H1 (cell line): ENCODE measurements around the gene UGT1A3. TPM values are rescaled to one million over a fixed set of nuclear protein-coding genes. Genes with fewer than 3 reads are reported as not detected.

Experiments
- CTCF ChIA-PET: fragments of 300-600 bp; sonication (Branson Sonifier 250); formaldehyde crosslinking; loops from one replicate; lab custom pipeline; 2021; ENCODE audit not compliant: partially characterized antibody; lab: Charles Lee
- POLR2A ChIA-PET: fragments of 300-600 bp; sonication (Branson Sonifier 250); formaldehyde crosslinking; loops from one replicate; lab custom pipeline; 2021; ENCODE audit warnings: inconsistent platforms; ENCODE audit not compliant: partially characterized antibody; lab: Charles Lee
- DNase-seq, 2 experiments: peaks; one replicate each; pipeline versions ENCODE4 v3.0.0 to v3.0.0-alpha.2; 2010 to 2022; ENCODE audit warnings: low spot score in 2 of 2, low read depth in 1 of 2, mixed read lengths in 1 of 2
- FAIRE-seq: peaks from 2 replicates; lab custom pipeline; 2011; peaks lifted over from hg19 to GRCh38; lab: Jason Lieb, UNC
- H2AFZ ChIP-seq: 2 replicates; pipeline ENCODE4 v1.8.1; 2012; ENCODE audit warnings: low read length, inconsistent platforms
- H2AK5ac ChIP-seq: 2 replicates; pipeline ENCODE4 v1.6.1; 2013; ENCODE audit warnings: low read depth, low read length
- H2BK120ac ChIP-seq: replicated peaks from 2 replicates; pipeline ENCODE3; 2013; ENCODE audit warnings: low read depth, low read length, inconsistent platforms
- H2BK12ac ChIP-seq: 2 replicates; pipeline ENCODE4 v1.6.1; 2013; ENCODE audit warnings: low read depth, low read length
- H2BK15ac ChIP-seq: 2 replicates; pipeline ENCODE4 v1.6.1; 2013; ENCODE audit warnings: low read length
- H2BK20ac ChIP-seq: 2 replicates; pipeline ENCODE4 v1.6.1; 2013; ENCODE audit warnings: low read length
- H2BK5ac ChIP-seq: 2 replicates; pipeline ENCODE4 v1.6.1; 2013; ENCODE audit warnings: low read depth, low read length
- H3K14ac ChIP-seq: 2 replicates; pipeline ENCODE4 v1.6.1; 2013; ENCODE audit warnings: inconsistent platforms; ENCODE audit not compliant: insufficient read length
- H3K18ac ChIP-seq: 2 replicates; pipeline ENCODE4 v1.6.1; 2013; ENCODE audit warnings: low read length; ENCODE audit errors: extremely low read depth
- H3K23ac ChIP-seq: 2 replicates; pipeline ENCODE4 v1.6.1; 2013; ENCODE audit warnings: inconsistent platforms; ENCODE audit not compliant: insufficient read length
- H3K23me2 ChIP-seq: 2 replicates; pipeline ENCODE4 v1.6.1; 2013; ENCODE audit warnings: low read depth, low read length
- H3K27ac ChIP-seq: 2 replicates; pipeline ENCODE4 v1.6.1; 2011; ENCODE audit warnings: low read depth, low read length, inconsistent platforms
- H3K27me3 ChIP-seq, 4 experiments: replicated peaks in 1 of 4; 1 replicate in 1 of 4; 2 replicates in 3 of 4; pipeline versions ENCODE4 v1.6.1 to v1.8.1; 2011 to 2013; ENCODE audit warnings: low read length in 3 of 4, mild to moderate bottlenecking in 3 of 4, inconsistent platforms in 2 of 4, mixed read lengths in 2 of 4, moderate library complexity in 1 of 4; ENCODE audit not compliant: control insufficient read depth in 3 of 4, insufficient read depth in 3 of 4; ENCODE audit errors: extremely low read depth in 1 of 4
- H3K36me3 ChIP-seq, 4 experiments: 2 replicates each; pipeline versions ENCODE4 v1.6.1 to v1.8.1; 2011 to 2013; ENCODE audit warnings: mild to moderate bottlenecking in 4 of 4, low read length in 3 of 4, moderate library complexity in 2 of 4, control low read depth in 1 of 4, inconsistent platforms in 1 of 4; ENCODE audit not compliant: insufficient read depth in 4 of 4, control insufficient read depth in 2 of 4
- H3K4ac ChIP-seq: replicated peaks from 2 replicates; pipeline ENCODE3; 2013; ENCODE audit warnings: low read length, low read depth, mixed read lengths, inconsistent platforms; ENCODE audit not compliant: insufficient read length
- H3K4me1 ChIP-seq, 4 experiments: replicated peaks in 1 of 4; 1 replicate in 1 of 4; 2 replicates in 3 of 4; pipeline versions ENCODE4 v1.6.1 to v1.8.1; 2011 to 2013; ENCODE audit warnings: low read length in 3 of 4, inconsistent platforms in 2 of 4, mixed read lengths in 1 of 4; ENCODE audit not compliant: insufficient read depth in 4 of 4, control insufficient read depth in 3 of 4
- H3K4me2 ChIP-seq, 2 experiments: 2 replicates each; pipeline versions ENCODE4 v1.6.1 to v1.8.1; 2011 to 2013; ENCODE audit warnings: low read depth in 2 of 2, low read length in 2 of 2, control low read depth in 1 of 2, inconsistent platforms in 1 of 2, mild to moderate bottlenecking in 1 of 2; ENCODE audit not compliant: insufficient read depth in 1 of 2
- H3K4me3 ChIP-seq, 4 experiments: fragments of 200-600, 300-600 bp in 1 of 4; sonication (generic), shearing (Covaris generic), sonication (Bioruptor Twin) in 1 of 4; 2 replicates each; pipeline versions ENCODE4 v1.5.1 to v1.8.1; 2011 to 2016; ENCODE audit warnings: low read length in 4 of 4, low read depth in 3 of 4, control low read depth in 2 of 4, inconsistent platforms in 2 of 4, mild to moderate bottlenecking in 2 of 4, mixed read lengths in 1 of 4, moderate library complexity in 1 of 4; ENCODE audit not compliant: insufficient read depth in 2 of 4; ENCODE audit errors: extremely low read depth in 1 of 4
- H3K56ac ChIP-seq: replicated peaks from 2 replicates; pipeline ENCODE3; 2013; ENCODE audit warnings: low read depth, mild to moderate bottlenecking, mixed read lengths, low read length, inconsistent platforms; ENCODE audit not compliant: insufficient read length
- H3K79me1 ChIP-seq: 2 replicates; pipeline ENCODE4 v1.6.1; 2013; ENCODE audit warnings: low read depth, low read length, control low read depth
- H3K79me2 ChIP-seq, 2 experiments: 2 replicates each; pipeline versions ENCODE4 v1.6.1 to v1.8.1; 2012 to 2013; ENCODE audit warnings: low read length in 2 of 2, mild to moderate bottlenecking in 2 of 2, inconsistent platforms in 1 of 2; ENCODE audit not compliant: insufficient read depth in 2 of 2, control insufficient read depth in 1 of 2
- H3K9ac ChIP-seq, 4 experiments: replicated peaks in 1 of 4; 1 replicate in 1 of 4; 2 replicates in 3 of 4; pipeline versions ENCODE4 v1.6.1 to v1.8.1; 2011 to 2013; ENCODE audit warnings: low read depth in 3 of 4, low read length in 3 of 4, control low read depth in 2 of 4, mild to moderate bottlenecking in 2 of 4, moderate library complexity in 2 of 4, inconsistent platforms in 1 of 4; ENCODE audit errors: extremely low read depth in 1 of 4
- H3K9me3 ChIP-seq, 2 experiments: 2 replicates each; pipeline versions ENCODE4 v1.6.1 to v1.8.1; 2012 to 2013; ENCODE audit warnings: mild to moderate bottlenecking in 2 of 2, moderate library complexity in 2 of 2, control low read depth in 1 of 2, inconsistent platforms in 1 of 2, low read depth in 1 of 2, low read length in 1 of 2, mixed read lengths in 1 of 2; ENCODE audit not compliant: insufficient read depth in 2 of 2
- H4K20me1 ChIP-seq, 2 experiments: replicated peaks in 1 of 2; 2 replicates each; pipeline versions ENCODE3 to v1.8.1; 2011 to 2013; ENCODE audit warnings: inconsistent platforms in 2 of 2, low read length in 2 of 2, mild to moderate bottlenecking in 1 of 2; ENCODE audit not compliant: insufficient read depth in 2 of 2, control insufficient read depth in 1 of 2
- H4K5ac ChIP-seq: 2 replicates; pipeline ENCODE4 v1.6.1; 2013; ENCODE audit warnings: low read length, low read depth, mixed read lengths, inconsistent platforms; ENCODE audit not compliant: insufficient read length
- H4K8ac ChIP-seq: 2 replicates; pipeline ENCODE4 v1.8.0; 2013; ENCODE audit warnings: mild to moderate bottlenecking, moderate library complexity, low read length, inconsistent platforms; ENCODE audit not compliant: insufficient read depth; ENCODE audit errors: extremely low read depth
- H4K91ac ChIP-seq: replicated peaks from 2 replicates; pipeline ENCODE3; 2013; ENCODE audit warnings: low read length, mixed read lengths, inconsistent platforms; ENCODE audit not compliant: insufficient read length
- ATF2 ChIP-seq: IDR thresholded peaks from 2 replicates; pipeline ENCODE4 v1.6.1; 2012; ENCODE audit warnings: low read length, inconsistent platforms
- BRCA1 ChIP-seq: IDR thresholded peaks from 2 replicates; pipeline ENCODE4 v1.6.1; 2012; ENCODE audit warnings: low read depth, low read length, improper control_type of control experiment
- CREB1 ChIP-seq: IDR thresholded peaks from 2 replicates; pipeline ENCODE4 v1.6.1; 2012; ENCODE audit warnings: inconsistent platforms
- CTBP2 ChIP-seq: IDR thresholded peaks from 2 replicates; pipeline ENCODE4 v1.7.0; 2011; ENCODE audit warnings: borderline replicate concordance, mild to moderate bottlenecking, moderate library complexity, mixed read lengths, low read length; ENCODE audit not compliant: insufficient read depth, insufficient read length
- EGR1 ChIP-seq: IDR thresholded peaks from 2 replicates; pipeline ENCODE4 v1.6.1; 2011; ENCODE audit warnings: low read depth, low read length, borderline replicate concordance
- KDM1A ChIP-seq: fragments of 200-600, 300-600 bp; sonication (generic); IDR thresholded peaks from 2 replicates; pipeline ENCODE4 v1.7.1; 2016; ENCODE audit warnings: mild to moderate bottlenecking, low read length, borderline replicate concordance
- KDM4A ChIP-seq: IDR thresholded peaks from one replicate; pipeline ENCODE4 v1.7.1; 2012; ENCODE audit warnings: low read depth, mild to moderate bottlenecking, moderate library complexity, low read length, inconsistent platforms; ENCODE audit not compliant: severe bottlenecking
- MAX ChIP-seq: IDR thresholded peaks from 2 replicates; pipeline ENCODE4 v1.6.1; 2012; ENCODE audit warnings: inconsistent platforms
- SP1 ChIP-seq: IDR thresholded peaks from 2 replicates; pipeline ENCODE4 v1.6.1; 2011; ENCODE audit warnings: low read depth, low read length
- SP2 ChIP-seq: IDR thresholded peaks from 2 replicates; pipeline ENCODE4 v1.6.1; 2012; ENCODE audit warnings: mild to moderate bottlenecking, low read length, inconsistent platforms
- SP4 ChIP-seq: IDR thresholded peaks from 2 replicates; pipeline ENCODE4 v1.6.1; 2012; ENCODE audit warnings: low read length, inconsistent platforms
- SUZ12 ChIP-seq: fragments of 200-600 bp; sonication (generic); IDR thresholded peaks from 2 replicates; pipeline ENCODE4 v1.6.1; 2012; ENCODE audit warnings: mild to moderate bottlenecking, inconsistent platforms, low read length, moderate library complexity, mixed read lengths
- TCF12 ChIP-seq: IDR thresholded peaks from 2 replicates; pipeline ENCODE4 v1.6.1; 2011; ENCODE audit warnings: low read depth, mild to moderate bottlenecking, low read length
- ZNF274 ChIP-seq: IDR thresholded peaks from 2 replicates; pipeline ENCODE4 v1.7.0; 2012; ENCODE audit warnings: low read length, borderline replicate concordance; ENCODE audit errors: extremely low read depth
- WGBS, 2 experiments: shearing (Covaris generic) in 1 of 2; methylation state at CpG; one replicate each; pipeline versions ENCODE4 v1.1.6 to v1.1.7; 2013 to 2015; ENCODE audit warnings: low lambda C conversion rate in 2 of 2, mixed read lengths in 2 of 2, inconsistent platforms in 1 of 2, low coverage in 1 of 2, missing lambda C conversion rate in 1 of 2; ENCODE audit not compliant: insufficient replicate concordance in 2 of 2, insufficient coverage in 1 of 2, insufficient read length in 1 of 2; ENCODE audit errors: extremely low coverage in 1 of 2, missing lambda C conversion rate in 1 of 2; 5-methylcytosine and 5-hydroxymethylcytosine counted together
- polyA plus RNA-seq, 7 experiments: library from polyadenylated mRNA; depleted of rRNA in 3 of 7; stranded (reverse) in 5 of 7; unstranded in 2 of 7; fragments of >200 nt in 5 of 7; fragments of 200-250 nt in 2 of 7; gene quantifications; 1 replicate in 5 of 7; 2 replicates in 1 of 7; 4 replicates in 1 of 7; pipeline versions ENCODE4 v1.2.1 to v1.2.3, GENCODE V29; 2011 to 2013; ENCODE audit warnings: missing spikeins in 2 of 7, mixed read lengths in 2 of 7
- total RNA-seq: library from RNA; stranded (reverse); fragmentation: NEBNext Ultra II Directional; extraction: Animal tissue kit (Norgen Biotek cat#: 25700); gene quantifications from 2 replicates; pipeline ENCODE4 v1.2.1, GENCODE V29; 2021

The UGT1A3 gene
- total and polyA plus RNA-seq, 2 of the 8 experiments (the other 6 are each of a cell fraction or from before 2014, with no cell fraction given) = not detected

GRCh38 chr2:233775414-233775813 is 46.6 kb downstream of the UGT1A3 start:
- Histone ChIP-seq H2BK5ac (no peak overlapping the region), H3K79me2 (no peaks in the 10 kb centered on the region), H4K20me1 (no peaks in the 10 kb centered on the region), H3K18ac (no peak overlapping the region), H3K14ac (no peak overlapping the region), H3K27me3 (no peaks in the 10 kb centered on the region), H3K36me3 (no peaks in the 10 kb centered on the region), H3K4ac (no peak overlapping the region), H2BK15ac (no peak overlapping the region), H4K91ac (no peak overlapping the region), H3K27ac (no peak overlapping the region), H2BK120ac (no peak overlapping the region), H2BK20ac (no peak overlapping the region), H3K9me3 (peaks cover 12 to 13% of the 10 kb centered on the region in 2 experiments; a peak in 3 of 4 replicates), H3K4me3 (no peak overlapping the region), H3K79me1 (no peaks in the 10 kb centered on the region), H3K23me2 (peaks cover 2% of the 10 kb centered on the region; the same call in 1 of the 2 replicates), H2BK12ac (no peak overlapping the region), H3K9ac (no peak overlapping the region), H3K56ac (no peak overlapping the region), H4K5ac (no peak overlapping the region), H2AFZ (no peak overlapping the region), H3K4me1 (no peaks in the 10 kb centered on the region), H4K8ac (no peak overlapping the region), H2AK5ac (no peak overlapping the region), H3K23ac (no peak overlapping the region), H3K4me2 (no peak overlapping the region)
- FAIRE-seq = no peak
- no peak for DNase-seq
- WGBS, 2 experiments = 84% methylated on average over 6 of the region's 6 CpGs; no CpG with 5 or more reads in 1 of the 2 experiments
- no peak for TF ChIP-seq SP2
- TF ChIP-seq KDM1A = no peak
- TF ChIP-seq TCF12 = no peak
- no peak for TF ChIP-seq SP4
- TF ChIP-seq EGR1 = no peak
- TF ChIP-seq ATF2 = no peak
- TF ChIP-seq MAX = no peak
- TF ChIP-seq CTBP2 = no peak
- TF ChIP-seq KDM4A = no peak
- TF ChIP-seq BRCA1 = no peak
- no peak for TF ChIP-seq SP1
- no peak for TF ChIP-seq ZNF274
- no peak for TF ChIP-seq CREB1
- no peak for TF ChIP-seq SUZ12
- POLR2A ChIA-PET = no interaction called here
- CTCF ChIA-PET = no interaction called here
